Ascending aorta (tissue), 2 donors: ENCODE data around the gene NDRG2. TPM values are rescaled to one million over a fixed set of nuclear protein-coding genes. Genes with fewer than 3 reads are reported as not detected.

Experiments
- DNase-seq, 2 donors: peaks; one replicate each; pipeline ENCODE4 v3.0.0-alpha.2; 2019; ENCODE audit warnings: low spot score in 2 of 2
- H3K27ac ChIP-seq, 2 donors: fragments of 200-600 bp; sonication (generic); one replicate each; pipeline ENCODE4 v1.5.1; 2016 to 2017; ENCODE audit warnings: mild to moderate bottlenecking in 1 of 2
- H3K27me3 ChIP-seq: fragments of 200-600 bp; sonication (generic); one replicate; pipeline ENCODE4 v1.5.1; 2017
- H3K36me3 ChIP-seq, 2 donors: fragments of 200-600 bp; sonication (generic); one replicate each; pipeline ENCODE4 v1.5.1; 2016
- H3K4me1 ChIP-seq, 2 donors: fragments of 200-600 bp; sonication (generic); one replicate each; pipeline ENCODE4 v1.5.1; 2016 to 2017; ENCODE audit warnings: mild to moderate bottlenecking in 1 of 2
- H3K4me3 ChIP-seq, 2 donors: fragments of 200-600 bp; sonication (generic); one replicate each; pipeline ENCODE4 v1.5.1; 2016 to 2017; ENCODE audit warnings: mild to moderate bottlenecking in 1 of 2
- H3K9me3 ChIP-seq, 2 donors: fragments of 200-600 bp; sonication (generic); one replicate each; pipeline ENCODE4 v1.5.1; 2016
- intact Hi-C: fragments of 100-400 bp; cut with DNase I; formaldehyde crosslinking; loops from one replicate; pipeline ENCODE4 v1.15.1; 2023
- total RNA-seq: library from RNA; depleted of rRNA; stranded (reverse); fragments of >200 nt; gene quantifications from one replicate; pipeline ENCODE4 v1.1.0, GENCODE V29; 2016
- TF ChIP-seq, protein P1 (sequence below), 3 experiments: fragments of 200-600 bp in 2 of 3; fragments of 450-650 bp in 1 of 3; sonication (generic) in 2 of 3; IDR thresholded peaks; one replicate each; pipeline ENCODE4 v1.5.1; 2016 to 2019; ENCODE audit warnings: antibody characterized with exemption in 3 of 3, mild to moderate bottlenecking in 1 of 3, moderate library complexity in 1 of 3

Gene NDRG2
- total RNA-seq, 1 donor from 2014 or later: 216 TPM

DNA sequence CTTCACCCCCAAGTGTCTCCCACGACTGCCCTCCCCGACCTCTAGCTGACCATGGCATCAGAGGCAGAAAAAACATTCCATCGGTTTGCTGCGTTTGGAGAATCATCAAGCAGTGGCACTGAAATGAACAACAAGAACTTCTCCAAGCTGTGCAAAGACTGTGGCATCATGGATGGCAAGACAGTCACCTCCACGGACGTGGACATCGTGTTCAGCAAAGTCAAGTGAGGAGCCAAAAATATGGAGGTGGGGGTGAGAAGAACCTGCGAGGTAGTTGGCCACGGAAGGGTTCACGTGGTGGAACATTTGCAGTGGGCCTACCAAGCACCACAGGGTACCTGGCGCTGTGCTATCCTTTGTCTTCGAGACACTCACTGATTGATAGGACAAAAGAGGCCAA lies 5.7 kb upstream of the NDRG2 start:
- H3K9me3 ChIP-seq: no peaks in the 10 kb centered on the region
- no peak overlapping the region for H3K27ac ChIP-seq
- TF ChIP-seq, protein P1, sequence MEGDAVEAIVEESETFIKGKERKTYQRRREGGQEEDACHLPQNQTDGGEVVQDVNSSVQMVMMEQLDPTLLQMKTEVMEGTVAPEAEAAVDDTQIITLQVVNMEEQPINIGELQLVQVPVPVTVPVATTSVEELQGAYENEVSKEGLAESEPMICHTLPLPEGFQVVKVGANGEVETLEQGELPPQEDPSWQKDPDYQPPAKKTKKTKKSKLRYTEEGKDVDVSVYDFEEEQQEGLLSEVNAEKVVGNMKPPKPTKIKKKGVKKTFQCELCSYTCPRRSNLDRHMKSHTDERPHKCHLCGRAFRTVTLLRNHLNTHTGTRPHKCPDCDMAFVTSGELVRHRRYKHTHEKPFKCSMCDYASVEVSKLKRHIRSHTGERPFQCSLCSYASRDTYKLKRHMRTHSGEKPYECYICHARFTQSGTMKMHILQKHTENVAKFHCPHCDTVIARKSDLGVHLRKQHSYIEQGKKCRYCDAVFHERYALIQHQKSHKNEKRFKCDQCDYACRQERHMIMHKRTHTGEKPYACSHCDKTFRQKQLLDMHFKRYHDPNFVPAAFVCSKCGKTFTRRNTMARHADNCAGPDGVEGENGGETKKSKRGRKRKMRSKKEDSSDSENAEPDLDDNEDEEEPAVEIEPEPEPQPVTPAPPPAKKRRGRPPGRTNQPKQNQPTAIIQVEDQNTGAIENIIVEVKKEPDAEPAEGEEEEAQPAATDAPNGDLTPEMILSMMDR (IDR thresholded peaks at IDR 0.05): no peak
- no peaks in the 10 kb centered on the region for H3K27me3 ChIP-seq
- no peaks in the 10 kb centered on the region for H3K36me3 ChIP-seq
- H3K4me3 ChIP-seq: no peak overlapping the region
- no peak for DNase-seq
- intact Hi-C loops: no loop called here
- H3K4me1 ChIP-seq: peaks cover 0 to 14% of the 10 kb centered on the region in 2 donors

DNA sequence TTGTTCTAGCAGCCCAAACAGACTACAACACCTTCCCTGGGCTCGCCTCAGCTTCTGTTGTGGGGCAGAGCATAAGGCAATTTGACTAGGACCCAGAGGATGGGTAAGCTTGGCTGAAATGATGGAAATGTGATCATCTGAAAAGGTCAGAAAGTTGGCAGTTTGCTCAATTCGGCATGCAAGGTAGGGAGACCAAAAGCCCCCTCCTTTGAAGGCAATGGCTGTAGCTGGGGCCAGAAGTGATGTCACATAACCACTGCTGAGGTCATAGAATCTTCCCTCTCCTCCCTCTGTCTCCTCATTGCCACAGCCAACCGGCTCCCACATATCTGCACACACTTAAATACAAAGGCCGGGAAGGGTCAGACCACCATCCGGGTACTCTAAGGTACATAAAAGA lies 5.1 kb upstream of the NDRG2 start, which contains the start of gene TPPP2:
Gene TPPP2 (plus strand): TSS at position 301 of the 400 bp plus-strand sequence. CDS start 365 bp downstream, outside the sequence.
- TF ChIP-seq, protein P1 (IDR thresholded peaks at IDR 0.05): no peak
- intact Hi-C loops: loop anchor here (5.0 kb wide), 1 partner anchor 418 kb away; no protein-coding TSS in a partner anchor
- DNase-seq: no peak
- no peaks in the 10 kb centered on the region for H3K9me3 ChIP-seq
- no peak within 1 kb of the TSS for H3K4me3 ChIP-seq
- H3K36me3 ChIP-seq: no peaks in the 10 kb centered on the region
- H3K27ac ChIP-seq: no peak within 1 kb of the TSS
- H3K4me1 ChIP-seq: peaks cover 0 to 14% of the 10 kb centered on the region in 2 donors
- no peaks in the 10 kb centered on the region for H3K27me3 ChIP-seq

DNA sequence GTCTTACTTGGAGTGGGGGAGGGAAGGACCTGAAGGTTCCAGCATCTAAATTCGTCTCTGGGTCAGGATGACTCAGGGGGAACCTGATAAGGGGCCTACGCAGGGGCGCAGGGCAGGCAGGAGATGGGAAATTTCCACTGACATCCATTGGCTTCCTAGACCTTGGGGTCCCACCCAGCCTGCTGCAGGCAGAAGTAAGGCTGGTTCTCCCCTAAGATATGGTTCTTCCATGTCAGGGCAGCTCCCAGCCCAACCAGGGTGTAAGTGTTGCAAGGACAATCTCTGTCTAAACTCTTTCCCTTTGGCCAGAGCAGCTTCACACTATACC lies 2.1 kb upstream of the NDRG2 start:
- Histone ChIP-seq H3K27me3 (no peaks in the 10 kb centered on the region), H3K4me1 (peaks cover 6 to 20% of the 10 kb centered on the region in 2 donors), H3K9me3 (no peaks in the 10 kb centered on the region), H3K4me3 (no peak overlapping the region), H3K36me3 (no peaks in the 10 kb centered on the region), H3K27ac (peak overlapping the region; percentile 84 to 88)
- DNase-seq: no peak
- TF ChIP-seq, protein P1 (IDR thresholded peaks at IDR 0.05): no peak
- intact Hi-C loops: loop anchor here (1.0 to 5.0 kb wide), 2 partner anchors 12 to 415 kb away; no protein-coding TSS in a partner anchor

DNA sequence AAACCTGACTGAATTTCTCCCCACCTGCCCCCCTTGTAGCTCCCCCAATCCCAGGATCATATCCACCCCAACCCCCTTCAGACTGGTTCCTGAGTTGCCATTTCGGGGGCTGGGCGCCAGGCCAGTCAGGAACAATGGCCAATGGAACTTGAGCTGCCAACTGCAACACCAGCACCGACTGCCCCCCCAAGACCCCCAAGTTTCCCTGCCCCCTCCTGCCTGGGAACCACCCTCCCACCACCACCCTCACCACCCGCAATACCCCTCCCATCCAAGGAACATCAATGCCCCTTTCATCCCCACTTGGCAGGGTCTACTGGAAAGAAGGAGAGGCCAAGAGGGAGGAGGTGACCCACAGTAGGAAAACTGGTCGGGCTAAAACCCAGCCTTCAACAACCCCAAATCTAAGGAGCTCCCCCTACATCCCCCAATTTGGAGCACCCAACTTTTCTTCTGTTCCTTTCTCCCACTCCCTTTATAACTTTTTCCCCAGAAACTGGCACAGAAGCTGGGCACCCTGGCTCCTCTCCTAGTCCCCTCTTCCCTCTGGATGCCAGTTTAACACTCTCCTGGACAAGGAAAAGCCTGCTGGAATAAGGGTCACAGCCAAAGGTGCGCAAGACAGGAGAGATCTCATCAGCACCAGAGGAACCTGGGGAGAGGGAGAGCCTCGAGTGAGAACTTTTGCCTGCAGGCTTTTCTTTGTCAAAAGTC lies 1.6 kb upstream of the NDRG2 start:
- Histone ChIP-seq H3K9me3 (no peaks in the 10 kb centered on the region), H3K36me3 (peaks cover 0 to 3% of the 10 kb centered on the region in 2 donors), H3K4me3 (peak overlapping the region; percentile 67 to 93), H3K27ac (peak overlapping the region; percentile 84 to 88), H3K27me3 (no peaks in the 10 kb centered on the region), H3K4me1 (peaks cover 6 to 20% of the 10 kb centered on the region in 2 donors)
- no peak for DNase-seq
- intact Hi-C loops: loop anchor here (1.0 to 5.0 kb wide), 2 partner anchors 13 to 414 kb away; no protein-coding TSS in a partner anchor
- TF ChIP-seq, protein P1 (IDR thresholded peaks at IDR 0.05): no peak

DNA sequence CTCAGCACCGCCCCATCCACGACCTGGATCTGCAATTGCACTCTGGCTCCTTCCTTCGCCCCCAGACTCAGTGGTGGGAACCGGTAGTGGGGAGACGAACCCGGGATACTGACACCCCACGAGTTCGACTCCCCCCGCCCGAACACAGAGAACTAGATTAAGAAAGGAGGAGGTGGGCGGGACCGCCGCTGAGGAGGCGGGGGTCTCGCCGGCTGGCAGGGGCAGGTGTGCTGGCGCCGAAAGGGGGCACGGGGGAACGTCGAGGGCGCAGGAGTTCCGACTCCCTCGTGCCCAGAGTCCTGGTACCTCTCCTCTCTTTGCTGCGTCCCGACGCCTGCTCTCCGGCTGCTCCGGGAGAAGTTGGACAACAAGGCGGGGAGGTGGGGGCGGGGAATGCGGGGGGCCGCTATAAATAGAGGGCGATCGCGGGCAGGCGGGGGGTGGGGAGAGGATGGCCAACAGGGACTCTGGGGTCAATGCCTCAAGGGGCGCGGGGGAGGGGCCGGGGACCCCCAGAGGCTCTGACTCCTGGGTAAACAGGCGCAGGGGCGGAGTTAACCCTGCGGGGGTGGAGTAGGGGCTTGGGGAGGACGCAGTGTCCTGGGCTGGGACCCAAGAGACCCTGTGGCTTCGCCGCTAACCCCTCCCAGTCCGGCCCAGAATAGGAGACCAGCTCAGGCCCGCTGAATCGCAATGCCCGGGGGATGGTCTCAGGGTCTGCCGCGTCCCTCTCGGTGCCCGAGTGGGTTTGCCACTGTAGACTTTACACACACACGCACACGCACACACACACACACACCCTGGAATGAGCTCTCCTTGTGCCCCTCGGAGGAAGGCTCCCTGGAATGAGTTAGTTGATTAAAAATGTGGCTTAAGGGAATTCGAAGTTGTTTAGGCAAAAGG lies 761 bp upstream of the NDRG2 start:
- intact Hi-C loops: loop anchor here (1.0 to 5.0 kb wide), 3 partner anchors 14 to 413 kb away; partner anchors contain the start of gene METTL17
- H3K4me3 ChIP-seq: peak overlapping the region; percentile 67 to 93
- H3K9me3 ChIP-seq: no peaks in the 10 kb centered on the region
- TF ChIP-seq, protein P1 (IDR thresholded peaks at IDR 0.05): no peak
- H3K4me1 ChIP-seq: peaks cover 6 to 20% of the 10 kb centered on the region in 2 donors
- peak in 1 of 2 donors; percentile 81 for DNase-seq
- no peaks in the 10 kb centered on the region for H3K27me3 ChIP-seq
- peak overlapping the region; percentile 84 to 88 for H3K27ac ChIP-seq
- H3K36me3 ChIP-seq: peaks cover 0 to 11% of the 10 kb centered on the region in 2 donors
